Measurements from ENCODE around the gene ADAM17.
"Not testable (repeated sequence)": the region's sequence is repeated elsewhere in the genome, so short reads cannot be mapped to it uniquely, and the experiment has no call there.

The ADAM17 gene

GRCh38 chr2:9518163-9518562 is 37.5 kb downstream of the ADAM17 start:
- DNase-seq: no peak

DNA sequence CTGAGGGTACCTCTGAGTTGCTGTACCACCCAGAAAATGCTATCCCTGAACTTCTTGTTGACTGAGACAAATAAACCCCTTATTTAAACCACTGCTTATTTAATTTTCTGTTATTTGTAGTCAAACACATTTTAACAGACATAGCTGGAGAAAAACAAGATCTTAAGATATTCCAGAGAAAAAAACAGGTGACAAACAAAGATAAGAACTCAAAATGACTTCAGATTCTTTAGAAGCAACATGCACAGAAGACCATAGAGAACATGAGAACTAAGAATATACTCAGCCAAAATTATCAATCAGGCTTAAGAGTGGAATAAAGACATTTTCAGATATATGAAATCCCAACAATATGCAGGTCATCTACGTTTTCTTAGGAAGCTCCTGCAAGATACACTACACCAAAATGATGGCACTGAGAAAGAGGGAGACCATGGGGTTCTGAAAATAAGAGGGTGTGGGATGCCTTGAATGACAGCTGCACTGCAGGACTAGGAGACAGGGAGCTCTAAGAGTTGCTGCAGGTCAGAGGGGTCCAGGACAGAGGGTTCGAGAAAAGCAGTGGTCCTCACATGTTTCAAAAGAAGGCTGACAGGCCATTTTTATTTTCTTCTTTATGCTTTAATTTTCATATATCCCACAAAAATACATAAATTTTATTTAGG is 38.4 kb downstream of the ADAM17 start:
- no peak for DNase-seq

GRCh38 chr2:9513946-9514345 is 41.7 kb downstream of the ADAM17 start:
- DNase-seq: not testable (repeated sequence)

DNA sequence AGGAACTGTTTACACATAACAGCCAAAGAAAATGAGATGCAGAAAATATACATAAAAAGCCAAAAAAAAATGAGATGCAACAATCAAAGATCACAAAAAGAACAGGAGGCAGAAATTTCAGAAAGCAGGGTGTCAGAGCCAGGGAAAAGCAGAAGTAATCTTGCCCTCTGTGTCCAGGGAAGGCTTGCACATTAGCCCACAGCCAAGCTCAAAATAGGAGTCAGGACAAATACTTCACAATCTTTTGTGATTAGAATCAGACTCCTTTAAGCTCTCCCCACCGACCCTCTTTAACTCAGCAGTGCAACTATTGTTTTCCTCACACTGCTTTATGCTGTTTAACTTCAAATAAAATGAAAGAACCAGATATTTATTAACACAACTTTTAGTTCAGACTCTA is 46.7 kb downstream of the ADAM17 start:
- DNase-seq: no peak

GRCh38 chr2:9498210-9498609 is 57.4 kb downstream of the ADAM17 start:
- DNase-seq: no peak

DNA sequence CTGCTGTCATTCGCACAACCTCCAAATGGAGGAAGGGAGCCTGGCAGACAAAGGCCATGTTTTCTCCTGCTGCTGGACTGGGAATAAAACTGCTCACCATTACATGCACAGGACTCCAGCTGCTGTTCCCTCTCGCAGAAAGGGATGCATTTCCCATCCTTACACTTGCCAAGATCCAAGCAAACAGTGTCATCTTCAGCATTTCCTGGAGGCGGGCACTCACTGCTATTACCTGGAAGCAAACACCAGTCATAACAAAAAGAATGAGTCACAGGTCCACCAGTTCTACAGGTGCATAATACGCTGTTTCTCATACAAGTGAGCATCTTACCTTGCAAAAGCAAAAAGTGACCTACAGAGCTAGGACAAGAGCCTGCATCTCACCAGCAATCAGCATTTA is 58.6 kb downstream of the ADAM17 start:
- no peak for DNase-seq

- DNase-seq: no peak
Measured at GRCh38 chr2:9494081-9494480, 61.5 kb downstream of the ADAM17 start.

- no peak for DNase-seq
Measured at GRCh38 chr2:9493478-9493877, 62.2 kb downstream of the ADAM17 start.

DNA sequence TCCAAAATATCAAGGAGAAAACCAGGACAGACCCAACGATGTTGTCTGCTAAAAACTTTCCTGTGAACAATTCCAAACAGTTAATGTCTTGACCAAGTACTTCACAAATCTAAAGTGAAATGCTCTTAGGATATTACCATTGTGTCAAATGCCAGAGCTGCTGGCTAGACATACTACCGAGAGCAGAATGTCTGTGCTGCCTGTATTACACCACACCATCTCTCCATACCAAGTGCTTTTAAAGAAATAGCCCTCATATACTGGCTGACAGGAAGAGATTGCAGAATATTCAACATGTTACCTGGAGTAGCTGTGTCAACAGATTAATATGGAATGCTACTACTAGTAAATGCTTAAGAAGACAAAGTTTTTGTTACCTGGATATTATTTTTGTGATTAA is 62.7 kb downstream of the ADAM17 start:
- DNase-seq: no peak

GRCh38 chr2:9490789-9491188 is 64.8 kb downstream of the ADAM17 start:
- no peak for DNase-seq

- no peak for DNase-seq
Measured at GRCh38 chr2:9488583-9489547, 66.8 kb downstream of the ADAM17 start.

- DNase-seq: no peak
Measured at GRCh38 chr2:9484533-9484932, 71.1 kb downstream of the ADAM17 start.

DNA sequence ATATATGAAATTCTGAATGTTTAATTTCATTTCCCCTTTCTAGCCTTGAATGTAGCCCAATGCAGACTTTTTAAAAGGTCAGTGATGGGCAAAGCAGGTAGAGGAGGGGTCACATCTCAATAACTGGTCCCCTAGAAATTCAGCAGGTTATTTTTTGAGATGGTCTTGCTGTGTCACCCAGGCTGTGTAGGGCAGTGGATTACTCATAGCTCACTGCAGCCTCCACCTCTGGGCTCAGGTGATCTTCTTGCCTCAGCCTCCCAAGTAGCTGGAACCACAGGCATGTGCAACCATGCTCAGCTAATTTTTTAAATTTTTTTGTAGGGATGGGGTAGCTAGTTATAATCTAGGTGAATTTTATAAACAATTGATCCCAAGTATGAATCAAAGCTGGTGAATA is 72.5 kb downstream of the ADAM17 start:
- DNase-seq: no peak

DNA sequence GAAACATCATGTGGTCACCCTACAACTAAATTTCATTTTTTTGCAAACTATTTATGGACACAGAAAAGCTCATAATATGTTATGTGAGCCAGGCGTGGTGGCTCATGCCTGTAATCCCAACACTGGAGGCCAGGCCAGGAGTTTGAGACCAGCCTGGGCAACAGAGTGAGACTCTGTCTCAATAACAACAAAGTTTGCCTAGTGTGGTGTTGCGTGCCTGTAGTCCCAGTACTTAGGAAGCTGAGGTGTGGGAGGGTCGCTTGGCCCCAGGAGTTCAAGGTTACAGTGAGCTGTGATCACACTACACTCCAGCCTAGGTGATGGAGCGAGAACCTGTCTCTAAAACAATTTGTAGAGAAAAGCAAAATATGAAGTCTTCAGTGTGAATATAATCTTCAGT is 75.5 kb downstream of the ADAM17 start:
- no peak for DNase-seq

GRCh38 chr2:9478526-9478925 is 77.1 kb downstream of the ADAM17 start:
- no peak for DNase-seq

GRCh38 chr2:9477914-9478313 is 77.7 kb downstream of the ADAM17 start:
- DNase-seq: no peak

GRCh38 chr2:9474361-9475057 is 81.1 kb downstream of the ADAM17 start, which contains the start of gene IAH1:
Gene IAH1, plus strand, starts transcription at chr2:9474551. Its CDS starts 16 bp downstream, at chr2:9474567.
- DNase-seq: peak; percentile 64 to 88 (median 70)

DNA sequence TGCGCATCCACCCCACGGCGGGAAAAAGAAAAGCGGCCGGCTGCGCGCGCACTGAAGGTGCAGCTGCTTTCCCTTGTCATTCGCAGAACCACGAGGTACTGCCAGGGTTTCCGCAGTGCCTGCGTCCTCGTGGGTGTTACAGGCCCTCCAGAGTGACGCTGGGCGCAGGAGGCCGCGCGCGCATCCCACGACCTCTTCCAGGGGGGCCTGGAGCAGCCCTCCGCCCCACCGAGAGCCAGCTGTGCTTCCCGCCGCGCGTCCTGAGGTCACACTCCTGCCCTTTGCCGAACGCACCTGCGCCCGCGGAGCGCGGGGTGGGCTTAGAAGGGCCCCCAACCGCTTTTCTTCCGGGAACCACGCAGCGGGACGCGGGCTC is 81.7 kb downstream of the ADAM17 start:
- DNase-seq: peak; percentile 61 to 87 (median 68)

DNA sequence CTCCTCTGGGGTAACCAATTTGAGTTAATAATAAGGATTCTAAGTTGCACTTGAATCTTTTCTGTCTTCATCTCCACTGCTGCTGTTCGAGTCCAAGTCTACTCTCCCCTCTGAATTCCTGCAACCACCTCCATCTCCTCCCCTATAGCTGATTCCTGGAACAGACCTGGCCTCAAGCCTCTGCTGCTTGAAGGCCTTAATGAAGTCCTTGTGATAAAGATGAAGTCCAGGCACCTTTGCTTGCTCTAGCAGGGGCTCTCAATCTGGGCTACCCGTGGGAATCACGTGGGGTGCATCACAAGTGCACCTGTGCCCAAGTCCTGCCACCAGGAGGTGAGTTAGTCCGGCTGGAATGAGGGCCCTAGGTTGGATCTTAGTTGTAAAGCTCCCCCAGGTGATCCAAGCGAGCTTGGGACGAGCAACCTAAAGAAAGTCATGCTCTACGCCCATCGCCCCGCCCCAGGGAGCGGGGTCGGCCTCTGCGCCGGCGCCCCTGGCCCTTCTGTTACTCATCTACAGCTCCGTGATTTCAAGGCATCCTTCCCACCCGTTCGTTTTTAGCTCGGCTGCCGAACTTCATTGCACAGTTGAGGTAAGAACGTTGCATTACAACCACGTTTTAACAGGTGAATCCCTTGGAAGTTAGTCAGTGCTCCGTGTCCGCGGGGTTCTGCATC is 82.2 kb downstream of the ADAM17 start:
- peak in 1 of 6 experiments; percentile 43 for DNase-seq

DNA sequence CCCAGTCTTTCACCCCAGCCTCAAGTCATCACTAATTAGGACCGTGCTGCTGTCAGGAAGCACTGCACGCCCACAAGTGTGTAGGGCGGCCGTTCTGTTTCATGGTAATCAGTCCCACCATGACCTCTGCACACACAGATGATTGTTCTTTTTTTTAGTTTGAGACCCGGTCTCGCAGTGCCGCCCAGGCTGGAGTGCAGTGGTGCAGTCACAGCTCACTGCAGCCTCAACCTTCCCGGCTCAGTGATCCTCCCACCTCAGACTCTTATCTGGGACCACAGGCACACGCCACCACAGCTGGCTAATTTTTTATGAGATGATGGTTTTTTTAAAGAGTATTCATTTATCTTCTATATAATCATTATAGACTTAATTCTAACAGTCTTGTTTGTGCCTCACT is 83.1 kb downstream of the ADAM17 start:
- DNase-seq: no peak

GRCh38 chr2:9471206-9471605 is 84.4 kb downstream of the ADAM17 start:
- no peak for DNase-seq

GRCh38 chr2:9467687-9468086 is 87.9 kb downstream of the ADAM17 start:
- no peak for DNase-seq

DNA sequence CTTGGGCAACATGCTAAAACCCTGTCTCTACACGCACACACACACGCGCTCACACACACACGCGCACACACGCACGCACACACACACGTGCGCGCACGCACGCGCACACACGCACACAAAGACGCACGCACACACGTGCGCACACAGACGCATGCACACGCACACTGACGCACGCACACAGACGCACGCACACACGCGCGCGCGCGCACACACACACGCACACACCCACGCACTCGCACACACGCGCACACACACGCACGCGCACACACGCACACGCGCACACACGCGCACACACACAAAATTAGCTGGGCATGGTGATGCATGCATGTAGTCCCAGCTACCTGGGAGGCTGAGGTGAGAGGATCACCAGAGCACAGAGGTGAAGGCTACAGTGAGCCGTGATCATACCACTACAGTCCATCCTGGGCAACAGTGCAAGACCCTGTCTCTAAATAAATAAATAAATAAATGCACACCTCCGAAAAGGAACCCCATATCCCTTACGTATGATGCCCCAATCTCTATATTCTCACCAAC is 89.4 kb downstream of the ADAM17 start:
- no peak for DNase-seq

All from stimulated activated naive CD4-positive, alpha-beta T cell (primary cell).